ENCODE results near the gene RFTN1.

DNA sequence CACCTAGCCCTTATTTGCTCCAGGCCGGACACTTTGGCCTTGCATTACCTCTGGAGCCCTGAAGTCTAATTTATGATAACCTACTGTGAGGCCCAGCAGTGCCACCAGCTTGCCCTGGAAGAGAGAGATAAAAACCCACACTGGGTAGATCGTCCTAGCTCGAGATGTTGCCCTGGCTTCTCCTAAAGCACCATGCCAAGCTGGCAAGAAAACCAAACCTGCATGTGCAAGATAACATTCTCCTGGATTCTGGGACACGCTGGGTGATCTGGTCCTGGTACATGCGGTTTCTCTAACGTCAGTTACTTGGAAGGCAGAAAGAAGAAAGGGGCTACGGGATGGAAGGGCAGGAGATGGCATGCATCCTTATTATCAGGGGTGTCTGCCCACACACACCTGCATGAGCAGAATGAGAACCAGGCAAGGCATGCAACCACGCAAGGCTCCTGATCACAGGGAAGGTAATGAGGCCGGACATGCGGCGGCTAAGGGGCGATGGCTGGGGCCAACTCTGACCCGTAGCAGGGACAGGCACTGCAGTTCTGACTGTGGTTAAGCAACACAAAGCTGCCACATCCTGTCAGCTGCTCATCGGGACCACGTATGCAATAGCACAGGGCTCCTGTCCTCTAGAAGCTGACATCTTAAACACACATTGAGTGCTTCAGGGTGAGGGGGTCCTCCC, 175.5 kb downstream of the RFTN1 start:
- TF ChIP-seq, protein P1, sequence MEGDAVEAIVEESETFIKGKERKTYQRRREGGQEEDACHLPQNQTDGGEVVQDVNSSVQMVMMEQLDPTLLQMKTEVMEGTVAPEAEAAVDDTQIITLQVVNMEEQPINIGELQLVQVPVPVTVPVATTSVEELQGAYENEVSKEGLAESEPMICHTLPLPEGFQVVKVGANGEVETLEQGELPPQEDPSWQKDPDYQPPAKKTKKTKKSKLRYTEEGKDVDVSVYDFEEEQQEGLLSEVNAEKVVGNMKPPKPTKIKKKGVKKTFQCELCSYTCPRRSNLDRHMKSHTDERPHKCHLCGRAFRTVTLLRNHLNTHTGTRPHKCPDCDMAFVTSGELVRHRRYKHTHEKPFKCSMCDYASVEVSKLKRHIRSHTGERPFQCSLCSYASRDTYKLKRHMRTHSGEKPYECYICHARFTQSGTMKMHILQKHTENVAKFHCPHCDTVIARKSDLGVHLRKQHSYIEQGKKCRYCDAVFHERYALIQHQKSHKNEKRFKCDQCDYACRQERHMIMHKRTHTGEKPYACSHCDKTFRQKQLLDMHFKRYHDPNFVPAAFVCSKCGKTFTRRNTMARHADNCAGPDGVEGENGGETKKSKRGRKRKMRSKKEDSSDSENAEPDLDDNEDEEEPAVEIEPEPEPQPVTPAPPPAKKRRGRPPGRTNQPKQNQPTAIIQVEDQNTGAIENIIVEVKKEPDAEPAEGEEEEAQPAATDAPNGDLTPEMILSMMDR (IDR thresholded peaks at IDR 0.05), result no peak
- TF ChIP-seq, protein P2, sequence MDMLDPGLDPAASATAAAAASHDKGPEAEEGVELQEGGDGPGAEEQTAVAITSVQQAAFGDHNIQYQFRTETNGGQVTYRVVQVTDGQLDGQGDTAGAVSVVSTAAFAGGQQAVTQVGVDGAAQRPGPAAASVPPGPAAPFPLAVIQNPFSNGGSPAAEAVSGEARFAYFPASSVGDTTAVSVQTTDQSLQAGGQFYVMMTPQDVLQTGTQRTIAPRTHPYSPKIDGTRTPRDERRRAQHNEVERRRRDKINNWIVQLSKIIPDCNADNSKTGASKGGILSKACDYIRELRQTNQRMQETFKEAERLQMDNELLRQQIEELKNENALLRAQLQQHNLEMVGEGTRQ (IDR thresholded peaks at IDR 0.05), result no peak
- no peak for TF ChIP-seq CHD2 (IDR thresholded peaks at IDR 0.05; ENCODE audit: low read length, partially characterized antibody)
- TF ChIP-seq, protein P3, sequence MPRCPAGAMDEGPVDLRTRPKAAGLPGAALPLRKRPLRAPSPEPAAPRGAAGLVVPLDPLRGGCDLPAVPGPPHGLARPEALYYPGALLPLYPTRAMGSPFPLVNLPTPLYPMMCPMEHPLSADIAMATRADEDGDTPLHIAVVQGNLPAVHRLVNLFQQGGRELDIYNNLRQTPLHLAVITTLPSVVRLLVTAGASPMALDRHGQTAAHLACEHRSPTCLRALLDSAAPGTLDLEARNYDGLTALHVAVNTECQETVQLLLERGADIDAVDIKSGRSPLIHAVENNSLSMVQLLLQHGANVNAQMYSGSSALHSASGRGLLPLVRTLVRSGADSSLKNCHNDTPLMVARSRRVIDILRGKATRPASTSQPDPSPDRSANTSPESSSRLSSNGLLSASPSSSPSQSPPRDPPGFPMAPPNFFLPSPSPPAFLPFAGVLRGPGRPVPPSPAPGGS (IDR thresholded peaks at IDR 0.05), result no peak
- TF ChIP-seq ZFP36 (IDR thresholded peaks at IDR 0.05; ENCODE audit: borderline replicate concordance, partially characterized antibody), result no peak
- TF ChIP-seq MAZ (IDR thresholded peaks at IDR 0.05; ENCODE audit: borderline replicate concordance, low read depth, low read length), result no peak
- TF ChIP-seq POLR2AphosphoS2 (conservative IDR thresholded peaks at IDR 0.05; ENCODE audit: low read length), result no peak
- no peak for TF ChIP-seq HDAC2 (IDR thresholded peaks at IDR 0.05)
- TF ChIP-seq KDM1A (IDR thresholded peaks at IDR 0.05; ENCODE audit: low read depth), result no peak
